Effector memory CD8-positive, alpha-beta T cell (primary cell): ENCODE data around the gene VAX1.

Experiments used
- ATAC-seq: fragments of 150-1000 bp; cut with Tn5 transposase; replicated peaks from 2 replicates; pipeline ENCODE4 v1.10.0; 2021; ENCODE audit warnings: mild to moderate bottlenecking, moderate library complexity
- DNase-seq, 3 experiments: peaks; one replicate each; pipeline ENCODE4 v3.0.0; 2021
- H3K27ac Mint-ChIP-seq, 2 donors: one replicate each; pipeline ENCODE4 v1.8.0; 2022; ENCODE audit warnings: mild to moderate bottlenecking in 2 of 2, mixed read lengths in 2 of 2, moderate library complexity in 2 of 2
- H3K27me3 Mint-ChIP-seq, 2 donors: one replicate each; pipeline ENCODE4 v1.8.0; 2022; ENCODE audit warnings: mixed read lengths in 2 of 2
- H3K36me3 Mint-ChIP-seq: one replicate; pipeline ENCODE4 v1.8.0; 2022; ENCODE audit warnings: mild to moderate bottlenecking, moderate library complexity, mixed read lengths; ENCODE audit not compliant: insufficient read depth
- H3K4me1 Mint-ChIP-seq, 2 donors: one replicate each; pipeline ENCODE4 v1.8.0; 2022; ENCODE audit warnings: low read depth in 2 of 2, mixed read lengths in 2 of 2
- H3K4me3 Mint-ChIP-seq, 2 donors: one replicate each; pipeline ENCODE4 v1.8.0; 2022; ENCODE audit warnings: mild to moderate bottlenecking in 2 of 2, mixed read lengths in 2 of 2, moderate library complexity in 2 of 2
- H3K9me3 Mint-ChIP-seq, 2 donors: one replicate each; pipeline ENCODE4 v1.8.0; 2022; ENCODE audit warnings: mixed read lengths in 2 of 2

VAX1 gene

DNA sequence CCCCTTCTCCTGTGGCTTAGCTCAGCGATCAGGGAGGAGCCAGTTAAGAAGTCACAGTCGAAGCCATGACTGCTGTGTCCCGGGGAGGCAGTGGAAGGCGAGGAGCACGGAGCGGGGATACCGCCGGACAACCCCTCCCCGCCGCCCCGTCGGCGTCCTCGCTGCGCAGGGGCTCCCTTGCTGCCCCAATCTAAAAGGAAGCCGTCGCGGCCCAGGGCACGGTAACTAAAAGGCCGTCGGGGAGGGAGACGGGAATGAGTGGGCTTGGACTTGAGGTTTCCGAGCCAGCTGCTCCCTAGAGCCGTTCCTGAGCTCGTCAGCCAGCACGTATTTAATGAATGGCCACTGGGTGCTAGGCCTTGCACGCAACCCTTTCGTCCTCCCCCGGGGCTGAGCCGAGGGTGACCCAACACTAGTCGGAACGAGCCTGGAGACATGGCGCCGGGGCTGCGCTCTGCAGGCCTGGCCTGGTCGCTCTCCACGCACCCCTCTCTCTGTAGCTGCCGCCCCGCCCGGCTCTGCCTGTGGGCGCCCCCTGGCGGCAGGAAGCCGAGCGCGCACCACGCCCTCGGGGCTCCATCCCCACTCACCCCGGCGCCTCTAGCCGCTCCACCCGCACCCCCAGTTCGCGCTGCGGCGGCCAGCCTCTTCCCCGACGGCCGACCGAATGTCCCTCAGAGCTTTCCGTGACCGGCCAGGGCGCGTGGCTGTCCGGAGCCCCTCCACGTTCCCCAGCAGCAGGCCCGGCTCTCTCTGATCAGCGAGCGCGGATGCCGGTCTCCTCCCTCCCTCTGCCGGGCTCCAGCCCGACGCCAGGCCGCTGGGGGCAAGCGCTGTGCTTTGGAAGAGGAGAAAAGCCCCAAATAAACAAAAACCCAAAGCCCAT is 30.0 kb upstream of the VAX1 start:
- Mint-ChIP-seq H3K36me3 (peaks cover 10% of the 10 kb centered on the region), H3K4me1 (peaks cover 0 to 12% of the 10 kb centered on the region in 2 donors), H3K27me3 (peaks cover 71 to 94% of the 10 kb centered on the region in 2 donors), H3K27ac (no peak overlapping the region), H3K4me3 (peak overlapping the region; percentile 50 to 63), H3K9me3 (no peaks in the 10 kb centered on the region)
- DNase-seq (peak; percentile 43 to 59 (median 53)), ATAC-seq (peak; percentile 85)

DNA sequence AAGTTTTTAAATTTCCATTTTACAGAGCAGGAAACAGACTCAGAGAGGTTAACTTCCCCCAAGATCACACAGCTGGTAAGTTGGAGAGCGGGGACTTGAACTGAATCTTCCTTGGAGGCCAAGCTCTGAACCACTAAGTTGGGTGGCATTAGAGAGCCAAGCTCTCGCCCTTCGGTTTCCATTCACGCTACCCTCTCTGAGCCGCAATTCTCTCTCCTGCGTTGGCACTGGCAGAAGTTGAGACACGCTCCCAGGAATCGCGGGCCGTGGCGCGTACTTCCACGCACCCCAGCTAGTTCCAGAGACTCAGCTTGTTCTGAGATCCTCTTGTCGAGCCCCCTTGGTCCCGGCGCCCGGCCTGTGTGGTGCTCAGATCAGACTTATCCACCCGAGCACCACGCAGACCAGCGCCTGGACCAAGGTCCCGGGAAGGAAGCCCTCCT is 29.3 kb upstream of the VAX1 start:
- peaks cover 3 to 16% of the 10 kb centered on the region in 2 donors for H3K4me1 Mint-ChIP-seq
- H3K27me3 Mint-ChIP-seq: peaks cover 72 to 94% of the 10 kb centered on the region in 2 donors
- peaks cover 10% of the 10 kb centered on the region for H3K36me3 Mint-ChIP-seq
- H3K9me3 Mint-ChIP-seq: no peaks in the 10 kb centered on the region
- H3K27ac Mint-ChIP-seq: no peak overlapping the region
- ATAC-seq (no peak), DNase-seq (no peak)
- peak overlapping the region; percentile 50 to 63 for H3K4me3 Mint-ChIP-seq

DNA sequence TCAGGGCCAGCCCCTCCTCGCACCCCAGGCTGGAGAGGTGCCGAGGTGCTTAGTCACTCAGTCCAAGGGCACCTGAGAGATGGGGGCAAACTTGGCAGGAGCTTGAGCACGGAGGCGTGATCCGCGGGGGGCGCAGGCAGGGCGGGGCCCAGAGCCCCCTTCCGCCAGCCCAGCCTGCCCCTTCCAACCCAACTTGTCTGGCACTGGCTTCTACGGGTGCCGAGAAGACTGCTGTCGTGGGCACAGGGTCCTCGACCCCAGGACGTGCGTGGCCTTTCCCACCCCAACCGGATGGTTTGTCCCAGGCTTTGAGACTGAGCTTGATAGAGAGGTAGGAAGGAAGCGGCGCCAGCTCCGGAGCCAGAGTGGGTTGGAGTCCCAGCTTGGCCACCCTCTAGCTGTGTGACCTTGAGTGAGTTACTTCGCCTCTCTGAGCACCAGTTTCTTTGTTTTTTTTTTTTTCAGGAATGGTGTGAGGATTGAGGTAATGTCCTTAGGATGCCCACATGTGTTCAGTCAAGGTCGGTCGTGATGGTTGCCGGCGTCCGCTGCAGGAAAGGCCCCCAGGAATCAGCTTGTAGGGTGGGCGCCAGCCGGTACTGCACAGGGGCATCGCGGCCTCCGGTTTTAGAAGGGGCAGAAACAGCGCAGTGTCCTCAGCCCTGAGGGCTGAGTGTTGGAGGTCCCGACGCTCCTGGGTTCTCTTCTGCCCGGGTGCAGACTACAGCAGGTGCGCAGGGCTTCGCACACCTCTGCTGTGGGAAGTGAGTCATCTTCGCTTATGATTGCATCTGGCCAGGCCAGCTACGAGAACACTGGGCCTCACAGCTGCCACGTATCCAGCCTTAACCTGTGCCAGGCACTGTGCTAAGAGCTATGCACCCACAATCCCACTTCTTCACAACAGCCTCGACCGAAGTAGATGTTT is 28.6 kb upstream of the VAX1 start:
- H3K36me3 Mint-ChIP-seq: peaks cover 10% of the 10 kb centered on the region
- H3K4me3 Mint-ChIP-seq: peak overlapping the region; percentile 43 to 63
- peaks cover 7 to 18% of the 10 kb centered on the region in 2 donors for H3K4me1 Mint-ChIP-seq
- H3K27ac Mint-ChIP-seq: no peak overlapping the region
- ATAC-seq (no peak), DNase-seq (no peak)
- H3K27me3 Mint-ChIP-seq: peaks cover 72 to 94% of the 10 kb centered on the region in 2 donors
- H3K9me3 Mint-ChIP-seq: no peaks in the 10 kb centered on the region

DNA sequence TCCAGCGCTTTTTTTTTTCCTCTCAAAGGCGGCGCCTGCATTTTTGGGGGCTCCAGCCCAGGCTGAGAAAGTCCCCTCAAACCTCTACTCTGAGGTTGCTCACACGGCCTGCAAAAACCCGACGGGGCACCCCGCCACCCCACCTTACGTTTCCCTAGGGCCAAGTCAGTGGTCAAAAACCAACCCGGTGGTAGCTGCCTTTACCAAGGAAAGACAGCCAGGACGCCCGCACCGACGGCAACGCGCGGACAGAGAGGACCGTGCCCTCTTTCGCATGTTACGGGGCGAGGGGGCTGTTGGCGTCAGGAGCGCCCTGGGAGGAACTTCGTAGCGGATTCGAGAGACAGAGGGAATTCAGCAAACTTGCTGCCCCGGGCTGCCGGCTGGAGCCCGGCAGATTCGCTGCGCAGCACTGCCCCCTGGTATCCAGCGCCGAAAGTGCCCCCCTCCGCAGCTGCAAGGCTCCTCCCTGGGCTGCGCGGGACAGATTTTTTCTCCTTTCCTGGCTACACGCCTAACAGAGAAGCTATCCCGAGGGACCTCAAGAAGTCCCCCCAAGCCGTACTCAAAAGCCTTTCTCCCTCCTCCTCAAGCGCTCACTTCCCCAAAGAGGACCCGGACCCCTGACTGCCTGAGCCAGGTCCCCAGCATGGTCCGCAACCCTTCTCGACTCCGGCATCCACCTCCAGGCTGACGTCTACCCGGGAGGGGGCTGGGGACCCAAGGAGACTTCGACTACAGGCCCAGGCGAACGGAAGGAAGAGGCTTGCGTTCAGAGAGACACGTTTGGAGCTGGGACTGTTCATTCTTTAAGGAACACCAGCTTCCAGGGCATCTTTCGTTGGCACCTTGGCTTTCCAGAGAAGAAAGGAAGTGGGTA is 27.7 kb upstream of the VAX1 start:
- no peak for ATAC-seq
- Mint-ChIP-seq H3K36me3 (peaks cover 10% of the 10 kb centered on the region), H3K27ac (no peak overlapping the region), H3K4me1 (peaks cover 7 to 18% of the 10 kb centered on the region in 2 donors), H3K4me3 (peak overlapping the region in 1 of 2 donors; percentile 43), H3K27me3 (peaks cover 74 to 94% of the 10 kb centered on the region in 2 donors), H3K9me3 (no peaks in the 10 kb centered on the region)
- DNase-seq: no peak

DNA sequence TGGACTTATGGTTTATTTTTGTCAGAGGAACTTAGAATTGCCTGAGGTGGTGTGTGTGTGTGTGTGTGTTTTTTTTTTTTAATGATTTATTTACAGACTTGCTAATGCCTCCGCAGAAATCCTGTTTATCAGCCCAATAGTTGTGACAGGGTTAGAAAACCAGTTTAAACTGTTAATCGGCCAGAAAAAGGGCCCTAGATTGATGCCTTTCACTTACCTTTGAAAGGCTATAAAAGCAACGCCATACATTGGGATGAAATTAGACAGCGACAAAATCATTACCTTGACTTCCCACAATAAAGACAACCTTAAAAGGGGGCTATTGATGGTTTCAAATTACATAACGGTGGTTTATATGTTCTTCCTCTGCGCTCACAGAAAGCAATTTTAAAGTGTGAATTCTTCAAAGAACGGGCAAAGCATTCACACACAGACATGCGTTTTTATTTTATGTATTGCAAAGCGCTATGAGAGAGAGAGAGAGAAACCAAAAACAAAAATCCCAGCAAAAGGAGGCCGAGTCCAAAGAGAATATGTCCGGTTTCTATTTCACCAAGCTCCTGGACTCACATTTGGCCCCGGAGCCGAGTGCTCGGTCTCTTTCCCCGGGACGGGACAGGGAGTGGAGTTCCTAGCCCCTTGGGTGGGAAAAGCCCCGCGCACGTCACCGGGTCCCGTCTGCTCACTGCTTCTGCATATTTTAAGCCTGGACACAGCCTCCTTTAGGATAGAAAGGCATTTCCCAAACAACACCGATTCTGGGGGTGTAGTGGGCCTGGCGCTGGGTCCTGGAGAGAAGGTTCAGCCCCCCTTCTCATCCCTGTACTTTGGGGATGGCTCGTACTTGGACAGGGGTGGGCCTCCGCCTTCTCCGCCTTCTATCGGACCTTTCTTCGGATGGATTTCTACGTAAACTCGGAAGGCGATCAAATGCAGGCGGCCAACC is 26.8 kb upstream of the VAX1 start:
- H3K27ac Mint-ChIP-seq: no peak overlapping the region
- no peak for ATAC-seq
- no peak for DNase-seq
- H3K36me3 Mint-ChIP-seq: peaks cover 10% of the 10 kb centered on the region
- H3K4me3 Mint-ChIP-seq: peak overlapping the region; percentile 8 to 17
- no peaks in the 10 kb centered on the region for H3K9me3 Mint-ChIP-seq
- peaks cover 7 to 18% of the 10 kb centered on the region in 2 donors for H3K4me1 Mint-ChIP-seq
- peaks cover 74 to 94% of the 10 kb centered on the region in 2 donors for H3K27me3 Mint-ChIP-seq

DNA sequence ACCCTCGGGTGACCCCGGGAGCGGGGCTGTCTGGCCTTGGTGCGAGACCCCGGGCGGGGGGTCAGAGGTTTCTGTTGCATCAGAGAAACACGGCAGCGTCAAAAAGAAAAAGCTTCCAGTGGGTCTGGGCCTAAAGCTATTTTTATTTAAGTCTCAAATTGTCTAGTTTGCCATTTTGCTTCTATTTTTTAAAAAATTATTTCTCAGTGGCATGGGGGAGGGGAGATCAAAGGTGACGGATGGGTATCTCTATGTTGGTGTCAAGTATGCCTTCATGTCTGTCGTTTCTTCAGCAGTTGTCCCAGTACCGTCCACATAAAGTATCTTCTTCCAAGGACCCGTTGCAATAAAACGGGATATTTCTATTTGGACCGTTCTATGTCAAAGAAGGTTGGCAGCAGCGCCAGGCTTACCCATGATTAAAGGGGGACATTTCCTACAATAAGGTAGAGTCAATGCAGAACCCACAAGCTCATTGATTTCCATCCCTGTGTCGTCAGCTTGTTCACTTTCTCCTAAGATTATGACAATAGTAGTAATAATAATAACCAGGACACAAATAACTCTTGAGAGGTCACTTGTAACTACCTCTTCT is 26.0 kb upstream of the VAX1 start:
- H3K36me3 Mint-ChIP-seq: peaks cover 10% of the 10 kb centered on the region
- no peak for DNase-seq
- H3K27ac Mint-ChIP-seq: no peak overlapping the region
- no peak for ATAC-seq
- peaks cover 7 to 16% of the 10 kb centered on the region in 2 donors for H3K4me1 Mint-ChIP-seq
- H3K27me3 Mint-ChIP-seq: peaks cover 74 to 94% of the 10 kb centered on the region in 2 donors
- no peaks in the 10 kb centered on the region for H3K9me3 Mint-ChIP-seq
- peak overlapping the region; percentile 29 to 33 for H3K4me3 Mint-ChIP-seq

DNA sequence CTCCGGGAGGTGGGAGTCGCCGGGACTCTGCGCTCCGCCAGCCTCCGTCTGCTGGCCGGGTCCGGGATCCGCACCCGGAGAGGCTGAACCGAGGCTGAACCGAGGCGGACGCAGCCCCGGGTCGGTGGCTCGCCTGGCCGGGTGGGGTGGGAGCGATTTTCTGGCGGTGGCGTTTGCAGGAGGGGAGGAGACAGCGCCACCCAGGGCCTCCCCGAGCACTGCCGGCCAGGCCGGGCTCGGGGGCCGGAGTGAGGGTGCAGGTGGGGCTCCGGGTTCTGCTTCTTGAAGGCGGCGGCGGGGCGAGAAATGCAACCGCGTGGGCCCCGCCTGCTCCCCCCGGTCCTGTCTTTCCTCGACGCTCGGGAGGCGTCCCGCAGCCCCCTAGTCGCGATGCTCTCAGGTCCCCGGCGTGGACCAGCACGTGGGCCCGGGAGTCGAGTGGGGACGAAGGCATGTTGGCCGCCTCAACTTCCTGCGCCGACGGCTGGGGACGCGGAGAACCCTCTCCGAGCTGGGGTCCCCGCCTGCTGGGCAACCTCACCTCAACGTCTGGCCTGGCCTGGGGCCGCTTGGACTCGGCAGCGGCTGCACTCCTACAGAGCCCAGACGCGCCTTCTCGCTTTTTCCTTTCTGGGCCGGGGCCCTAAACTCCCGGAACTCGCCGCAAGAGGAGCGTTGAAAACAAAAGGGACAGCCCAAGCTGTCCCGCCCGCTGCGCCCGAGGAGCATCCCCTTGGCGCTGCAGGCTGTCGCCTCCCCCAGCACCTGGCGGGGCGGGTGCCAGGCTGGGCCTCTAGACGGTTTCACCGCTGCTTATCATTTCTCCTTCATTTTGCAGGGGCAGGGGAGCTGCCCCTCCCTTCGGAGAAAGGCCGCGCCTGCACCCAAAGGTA is 25.2 kb upstream of the VAX1 start:
- H3K36me3 Mint-ChIP-seq: peaks cover 5% of the 10 kb centered on the region
- H3K27ac Mint-ChIP-seq: no peak overlapping the region
- ATAC-seq (no peak), DNase-seq (no peak)
- H3K27me3 Mint-ChIP-seq: peaks cover 78 to 94% of the 10 kb centered on the region in 2 donors
- peak overlapping the region; percentile 33 to 63 for H3K4me3 Mint-ChIP-seq
- H3K9me3 Mint-ChIP-seq: no peaks in the 10 kb centered on the region
- H3K4me1 Mint-ChIP-seq: peaks cover 7 to 12% of the 10 kb centered on the region in 2 donors

DNA sequence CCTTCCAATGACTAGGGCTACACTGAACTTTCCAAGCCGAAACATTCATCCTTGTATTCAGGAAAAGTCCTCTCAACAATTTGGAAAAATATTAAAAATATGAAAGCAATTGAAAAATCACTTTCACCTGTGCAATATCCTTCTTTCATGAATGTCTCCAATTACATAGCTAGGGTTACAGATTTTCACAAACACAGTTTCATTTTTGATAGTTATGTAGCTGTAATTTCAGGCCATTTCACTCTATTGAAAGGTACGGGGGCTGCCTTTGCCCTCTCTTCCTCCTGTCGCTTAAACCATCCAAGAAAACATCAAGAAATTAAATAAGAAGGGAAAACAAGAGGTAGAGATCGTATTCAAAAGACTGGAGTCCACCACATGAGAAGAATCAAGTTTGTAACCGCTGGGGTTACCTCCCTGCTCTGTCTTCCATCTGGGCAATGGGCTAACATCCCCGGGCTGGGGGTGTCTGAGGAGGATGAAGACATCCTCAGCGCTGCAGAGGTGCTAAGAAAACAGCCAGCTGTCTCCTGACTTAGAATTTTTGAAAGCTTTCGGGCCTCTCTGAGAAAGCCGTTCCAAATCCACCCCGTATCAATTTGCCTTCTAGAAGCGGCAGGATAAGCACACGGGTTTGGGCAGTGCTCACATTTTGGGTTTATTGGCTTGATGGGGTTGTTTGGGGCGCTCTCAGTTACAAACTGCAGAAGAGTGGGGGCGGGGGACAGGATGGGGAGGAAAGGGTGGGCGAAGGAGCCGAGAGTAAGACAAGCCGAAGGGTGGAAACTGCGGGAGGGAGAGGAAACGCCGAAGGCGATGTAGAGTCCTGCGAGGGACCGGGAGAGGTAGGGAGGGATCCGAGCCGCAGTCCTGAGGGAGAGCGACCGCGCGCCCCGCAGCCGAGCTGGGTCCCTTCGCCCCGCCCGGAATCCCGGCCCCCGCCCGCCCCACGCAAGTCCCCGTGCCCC is 24.3 kb upstream of the VAX1 start:
- Mint-ChIP-seq H3K27me3 (peaks cover 81 to 94% of the 10 kb centered on the region in 2 donors), H3K4me3 (peak overlapping the region; percentile 63), H3K27ac (no peak overlapping the region), H3K9me3 (no peaks in the 10 kb centered on the region), H3K36me3 (no peaks in the 10 kb centered on the region), H3K4me1 (peaks cover 7 to 11% of the 10 kb centered on the region in 2 donors)
- no peak for DNase-seq
- no peak for ATAC-seq

DNA sequence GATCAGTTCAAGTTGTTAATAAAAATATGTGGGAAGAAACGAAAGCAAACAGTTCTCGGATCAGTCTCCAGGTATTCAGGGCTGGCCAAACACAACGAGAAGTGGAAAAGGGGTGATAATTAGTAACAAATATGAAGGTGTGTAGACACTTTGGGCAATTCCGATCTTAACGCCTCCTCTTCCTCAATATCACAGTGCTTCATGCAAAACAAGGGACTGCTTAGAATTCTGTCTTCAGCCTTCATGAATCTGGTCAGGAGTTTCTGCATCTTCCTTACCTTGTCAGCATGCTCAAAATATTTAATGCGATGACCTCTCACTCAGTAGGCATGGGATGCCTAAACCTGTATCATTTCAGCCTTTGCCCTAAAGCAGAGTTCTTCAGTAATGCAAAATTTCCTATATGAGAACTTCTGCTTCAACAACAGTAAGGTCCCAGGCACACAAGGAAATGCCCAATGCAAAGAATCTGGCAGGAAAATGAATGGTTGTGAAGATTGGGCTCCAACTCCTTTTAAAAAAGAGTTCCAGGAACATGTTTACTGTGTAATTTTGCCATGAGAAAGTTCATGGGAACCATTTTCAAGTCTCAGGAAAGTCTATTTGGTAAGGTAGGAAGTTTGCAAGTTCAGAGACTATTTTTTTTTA is 23.4 kb upstream of the VAX1 start:
- no peaks in the 10 kb centered on the region for H3K9me3 Mint-ChIP-seq
- H3K36me3 Mint-ChIP-seq: no peaks in the 10 kb centered on the region
- peaks cover 81 to 94% of the 10 kb centered on the region in 2 donors for H3K27me3 Mint-ChIP-seq
- H3K4me1 Mint-ChIP-seq: peaks cover 7 to 8% of the 10 kb centered on the region in 2 donors
- DNase-seq (no peak), ATAC-seq (no peak)
- no peak overlapping the region for H3K27ac Mint-ChIP-seq
- no peak overlapping the region for H3K4me3 Mint-ChIP-seq

DNA sequence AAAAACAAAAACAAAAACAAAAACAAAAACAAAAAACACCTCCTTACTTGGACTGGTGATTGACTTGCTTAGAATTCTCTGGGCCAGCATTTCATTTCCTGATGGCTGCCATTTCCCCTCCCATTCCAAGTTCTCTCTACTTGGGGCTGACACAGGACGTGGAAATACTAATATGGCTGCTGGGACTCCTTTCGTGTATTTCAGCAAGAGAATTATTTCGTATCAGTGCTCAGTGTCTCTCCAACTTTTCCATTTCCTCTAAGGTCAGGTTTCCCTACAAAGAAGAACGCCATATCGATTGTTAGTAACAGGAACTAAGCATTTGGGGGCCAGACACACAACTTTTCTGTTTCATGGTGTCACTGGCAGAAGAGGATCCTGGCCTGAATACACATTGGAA is 22.5 kb upstream of the VAX1 start:
- Mint-ChIP-seq H3K4me3 (no peak overlapping the region), H3K36me3 (no peaks in the 10 kb centered on the region), H3K27me3 (peaks cover 80 to 94% of the 10 kb centered on the region in 2 donors), H3K9me3 (no peaks in the 10 kb centered on the region), H3K27ac (no peak overlapping the region), H3K4me1 (peaks cover 5 to 7% of the 10 kb centered on the region in 2 donors)
- DNase-seq (no peak), ATAC-seq (no peak)
